Gastrocnemius medialis (tissue), 4 donors: ENCODE results near the gene PEAK1. TPM values are rescaled to one million over a fixed set of nuclear protein-coding genes. Genes with fewer than 3 reads are reported as not detected.

ENCODE experiments used
- ATAC-seq, 2 donors: fragments of 150-250 bp; one replicate each; pipeline ENCODE4 v1.9.1; 2016
- DNase-seq, 2 donors: peaks; one replicate each; pipeline ENCODE4 v3.0.0-alpha.2; 2019
- H3K27ac ChIP-seq, 4 donors: fragments of 200-600 bp; sonication (generic); 1 replicate in 1 of 4; 2 replicates in 3 of 4; pipeline ENCODE4 v1.5.1; 2016 to 2018; ENCODE audit warnings: mild to moderate bottlenecking in 2 of 4, moderate library complexity in 1 of 4
- H3K27me3 ChIP-seq, 3 donors: fragments of 200-600 bp; sonication (generic) in 2 of 3; 1 replicate in 1 of 3; 2 replicates in 2 of 3; pipeline versions ENCODE4 v1.5.1 to v1.6.0; 2016 to 2019; ENCODE audit warnings: mild to moderate bottlenecking in 1 of 3, moderate library complexity in 1 of 3
- H3K36me3 ChIP-seq, 2 donors: fragments of 200-600 bp; sonication (generic) in 1 of 2; one replicate each; pipeline ENCODE4 v1.5.1; 2017 to 2018
- H3K4me1 ChIP-seq, 2 donors: fragments of 200-600 bp; sonication (generic) in 1 of 2; one replicate each; pipeline ENCODE4 v1.5.1; 2016 to 2017; ENCODE audit warnings: mild to moderate bottlenecking in 2 of 2
- H3K4me3 ChIP-seq, 4 donors: fragments of 200-600 bp; sonication (generic) in 3 of 4; 1 replicate in 1 of 4; 2 replicates in 3 of 4; pipeline ENCODE4 v1.5.1; 2016 to 2019; ENCODE audit warnings: mild to moderate bottlenecking in 2 of 4
- H3K9me3 ChIP-seq, 3 donors: fragments of 200-600 bp; sonication (generic) in 2 of 3; 1 replicate in 1 of 3; 2 replicates in 2 of 3; pipeline ENCODE4 v1.5.1; 2016 to 2019
- CTCF ChIP-seq, 5 experiments: fragments of 450-650 bp in 3 of 5; fragments of 200-600 bp in 2 of 5; sonication (generic) in 2 of 5; IDR thresholded peaks in 4 of 5; conservative IDR thresholded peaks in 1 of 5; 1 replicate in 4 of 5; 2 replicates in 1 of 5; pipeline ENCODE4 v1.5.1; 2016 to 2019; ENCODE audit warnings: antibody characterized with exemption in 5 of 5, mild to moderate bottlenecking in 3 of 5, moderate library complexity in 3 of 5
- POLR2A ChIP-seq, 2 donors: fragments of 450-650 bp; IDR thresholded peaks; one replicate each; pipeline ENCODE4 v1.6.1; 2017; ENCODE audit warnings: antibody characterized with exemption in 2 of 2, mild to moderate bottlenecking in 2 of 2, moderate library complexity in 2 of 2
- in situ Hi-C, 4 donors: fragments of 200-750 bp; cut with MboI; loops; one replicate each; pipeline versions ENCODE4 v1.15.0 to v1.8.0; 2017; ENCODE audit warnings: low sequenced_read_pairs in 4 of 4
- intact Hi-C: fragments of 100-400 bp; cut with DNase I; formaldehyde crosslinking; loops from one replicate; pipeline ENCODE4 v1.15.1; 2023; ENCODE audit warnings: low total_unique reads
- total RNA-seq, 4 donors: library from RNA; depleted of rRNA; stranded (reverse); fragments of >200 nt; gene quantifications; one replicate each; pipeline versions ENCODE4 v1.1.0 to v1.2.3, GENCODE V29; 2016

The PEAK1 gene
- total RNA-seq, 4 donors from 2014 or later, result 17.8 to 21.9 (median 20.8) TPM

GRCh38 chr15:77183066-77183465 is 236.8 kb downstream of the PEAK1 start:
- TF ChIP-seq POLR2A (IDR thresholded peaks at IDR 0.05), result no peak
- no peak for TF ChIP-seq CTCF (IDR thresholded peaks at IDR 0.05 in 4 of 5, conservative IDR thresholded peaks at IDR 0.05 in 1 of 5)
- Histone ChIP-seq H3K27me3 (no peaks in the 10 kb centered on the region), H3K4me1 (peaks cover 3 to 9% of the 10 kb centered on the region in 2 donors), H3K27ac (no peak overlapping the region), H3K9me3 (no peaks in the 10 kb centered on the region), H3K4me3 (no peak overlapping the region), H3K36me3 (no peaks in the 10 kb centered on the region)
- intact Hi-C loops (loop anchor here (10.0 kb wide), 1 partner anchor 312 kb away; no protein-coding TSS in a partner anchor), in situ Hi-C loops (loop anchor here in 1 of 4 donors (10.0 kb wide), 1 partner anchor 362 kb away; no protein-coding TSS in a partner anchor)
- no peak for ATAC-seq
- no peak for DNase-seq

- Histone ChIP-seq H3K36me3 (no peaks in the 10 kb centered on the region), H3K4me3 (no peak overlapping the region), H3K27ac (no peak overlapping the region), H3K27me3 (no peaks in the 10 kb centered on the region), H3K4me1 (peaks cover 0 to 3% of the 10 kb centered on the region in 2 donors), H3K9me3 (no peaks in the 10 kb centered on the region)
- intact Hi-C loops (loop anchor here (10.0 kb wide), 1 partner anchor 313 kb away; no protein-coding TSS in a partner anchor), in situ Hi-C loops (loop anchor here in 1 of 4 donors (10.0 kb wide), 1 partner anchor 363 kb away; no protein-coding TSS in a partner anchor)
- ATAC-seq (no peak), DNase-seq (no peak)
- TF ChIP-seq CTCF (IDR thresholded peaks at IDR 0.05 in 4 of 5, conservative IDR thresholded peaks at IDR 0.05 in 1 of 5) (no peak), POLR2A (IDR thresholded peaks at IDR 0.05) (no peak)
Observed at GRCh38 chr15:77181305-77182074, 238.4 kb downstream of the PEAK1 start.

GRCh38 chr15:77180757-77181156 is 239.1 kb downstream of the PEAK1 start:
- no peak overlapping the region for H3K27ac ChIP-seq
- intact Hi-C loops (loop anchor here (10.0 kb wide), 1 partner anchor 314 kb away; no protein-coding TSS in a partner anchor), in situ Hi-C loops (loop anchor here in 1 of 4 donors (10.0 kb wide), 1 partner anchor 364 kb away; no protein-coding TSS in a partner anchor)

GRCh38 chr15:77180270-77180669 is 239.6 kb downstream of the PEAK1 start:
- no peak for TF ChIP-seq CTCF (IDR thresholded peaks at IDR 0.05 in 4 of 5, conservative IDR thresholded peaks at IDR 0.05 in 1 of 5)
- Histone ChIP-seq H3K27ac (no peak overlapping the region), H3K4me3 (no peak overlapping the region), H3K36me3 (no peaks in the 10 kb centered on the region), H3K9me3 (no peaks in the 10 kb centered on the region), H3K27me3 (no peaks in the 10 kb centered on the region), H3K4me1 (no peaks in the 10 kb centered on the region)
- intact Hi-C loops, result loop anchor here (10.0 kb wide), 1 partner anchor 315 kb away; no protein-coding TSS in a partner anchor
- in situ Hi-C loops, result loop anchor here in 1 of 4 donors (10.0 kb wide), 1 partner anchor 365 kb away; no protein-coding TSS in a partner anchor
- ATAC-seq, result no peak
- DNase-seq, result no peak

More at GRCh38 chr15:77180757-77181156, 239.1 kb downstream of the PEAK1 start:
- DNase-seq (no peak), ATAC-seq (no peak)
- no peaks in the 10 kb centered on the region for H3K4me1 ChIP-seq
- H3K4me3 ChIP-seq, result no peak overlapping the region
- TF ChIP-seq CTCF (IDR thresholded peaks at IDR 0.05 in 4 of 5, conservative IDR thresholded peaks at IDR 0.05 in 1 of 5) (no peak), POLR2A (IDR thresholded peaks at IDR 0.05) (no peak)
- H3K27me3 ChIP-seq, result no peaks in the 10 kb centered on the region
- no peaks in the 10 kb centered on the region for H3K36me3 ChIP-seq
- H3K9me3 ChIP-seq, result no peaks in the 10 kb centered on the region
